Mesenchymal stem cell (in vitro differentiated cells and primary cell): ENCODE data around the gene ELMO1.

Source experiments
- DNase-seq: peaks from one replicate; pipeline ENCODE4 v3.0.0-alpha.2; 2013
- H2AFZ ChIP-seq: one replicate; pipeline ENCODE4 v1.6.1; 2013; ENCODE audit warnings: low read depth, mild to moderate bottlenecking, control low read depth, inconsistent platforms, low read length, moderate library complexity
- H2AK5ac ChIP-seq: 2 replicates; pipeline ENCODE4 v1.6.1; 2013; ENCODE audit warnings: low read length, moderate library complexity, mild to moderate bottlenecking, inconsistent platforms; ENCODE audit not compliant: severe bottlenecking
- H2BK120ac ChIP-seq: one replicate; pipeline ENCODE4 v1.6.1; 2013; ENCODE audit warnings: low read depth, mild to moderate bottlenecking, inconsistent platforms, low read length, moderate library complexity
- H2BK12ac ChIP-seq, 2 experiments: one replicate each; pipeline ENCODE4 v1.6.1; 2013; ENCODE audit warnings: inconsistent platforms in 2 of 2, low read length in 2 of 2, mild to moderate bottlenecking in 2 of 2, moderate library complexity in 2 of 2, control low read depth in 1 of 2
- H2BK15ac ChIP-seq: one replicate; pipeline ENCODE4 v1.6.1; 2013; ENCODE audit warnings: mild to moderate bottlenecking, low read depth, inconsistent platforms; ENCODE audit not compliant: poor library complexity, severe bottlenecking
- H2BK5ac ChIP-seq: 2 replicates; pipeline ENCODE4 v1.6.1; 2013; ENCODE audit warnings: low read depth, mild to moderate bottlenecking, low read length, control low read depth, inconsistent platforms; ENCODE audit not compliant: poor library complexity, severe bottlenecking
- H3K14ac ChIP-seq, 2 experiments: one replicate each; pipeline ENCODE4 v1.6.1; 2013; ENCODE audit warnings: inconsistent platforms in 2 of 2, low read length in 2 of 2, control low read depth in 1 of 2, mild to moderate bottlenecking in 1 of 2, moderate library complexity in 1 of 2
- H3K18ac ChIP-seq, 2 experiments: one replicate each; pipeline ENCODE4 v1.6.1; 2013; ENCODE audit warnings: inconsistent platforms in 2 of 2, low read length in 2 of 2, control low read depth in 1 of 2, low read depth in 1 of 2, mild to moderate bottlenecking in 1 of 2
- H3K23ac ChIP-seq, 2 experiments: one replicate each; pipeline ENCODE4 v1.6.1; 2013; ENCODE audit warnings: inconsistent platforms in 2 of 2, low read length in 2 of 2, mild to moderate bottlenecking in 2 of 2, moderate library complexity in 2 of 2, control low read depth in 1 of 2
- H3K27ac ChIP-seq: 2 replicates; pipeline ENCODE4 v1.5.1; 2013; ENCODE audit warnings: mild to moderate bottlenecking, moderate library complexity, low read length, control low read depth, inconsistent platforms; ENCODE audit not compliant: poor library complexity, severe bottlenecking
- H3K27me3 ChIP-seq, 2 experiments: 2 replicates each; pipeline versions ENCODE4 v1.6.1 to v1.7.0; 2013; ENCODE audit warnings: low read length in 2 of 2, mild to moderate bottlenecking in 2 of 2, moderate library complexity in 2 of 2, control low read depth in 1 of 2, inconsistent platforms in 1 of 2; ENCODE audit not compliant: control insufficient read depth in 1 of 2, insufficient read depth in 1 of 2
- H3K36me3 ChIP-seq, 2 experiments: 2 replicates each; pipeline versions ENCODE4 v1.6.1 to v1.7.0; 2013; ENCODE audit warnings: low read length in 2 of 2, control low read depth in 1 of 2, inconsistent platforms in 1 of 2, low read depth in 1 of 2, mild to moderate bottlenecking in 1 of 2; ENCODE audit not compliant: insufficient read depth in 2 of 2, control insufficient read depth in 1 of 2
- H3K4ac ChIP-seq, 2 experiments: one replicate each; pipeline ENCODE4 v1.6.1; 2013; ENCODE audit warnings: inconsistent platforms in 2 of 2, low read length in 2 of 2, mild to moderate bottlenecking in 2 of 2, moderate library complexity in 2 of 2, control low read depth in 1 of 2, low read depth in 1 of 2
- H3K4me1 ChIP-seq: 2 replicates; pipeline ENCODE4 v1.6.1; 2013; ENCODE audit warnings: low read depth, low read length, control low read depth; ENCODE audit not compliant: control insufficient read depth, insufficient read depth
- H3K4me2 ChIP-seq: 2 replicates; pipeline ENCODE4 v1.6.1; 2013; ENCODE audit warnings: low read length, mild to moderate bottlenecking, inconsistent platforms; ENCODE audit not compliant: poor library complexity, severe bottlenecking
- H3K4me3 ChIP-seq, 2 experiments: 2 replicates each; pipeline versions ENCODE4 v1.5.1 to v1.7.0; 2013; ENCODE audit warnings: low read length in 2 of 2, mild to moderate bottlenecking in 2 of 2, control low read depth in 1 of 2, low read depth in 1 of 2; ENCODE audit not compliant: insufficient read depth in 1 of 2
- H3K79me1 ChIP-seq: replicated peaks from 2 replicates; pipeline ENCODE4 v1.6.1; 2013; ENCODE audit warnings: mild to moderate bottlenecking, control low read depth, low read length, inconsistent platforms; ENCODE audit not compliant: poor library complexity, severe bottlenecking
- H3K9ac ChIP-seq: 2 replicates; pipeline ENCODE4 v1.7.0; 2013; ENCODE audit warnings: mild to moderate bottlenecking, low read length, moderate library complexity
- H3K9me3 ChIP-seq: 2 replicates; pipeline ENCODE4 v1.7.0; 2013; ENCODE audit warnings: mild to moderate bottlenecking, low read length; ENCODE audit not compliant: control insufficient read depth
- H4K8ac ChIP-seq: one replicate; pipeline ENCODE4 v1.6.1; 2013; ENCODE audit warnings: inconsistent platforms, mild to moderate bottlenecking, low read length, moderate library complexity
- H4K91ac ChIP-seq: one replicate; pipeline ENCODE4 v1.6.1; 2013; ENCODE audit warnings: mild to moderate bottlenecking, low read length, inconsistent platforms
- WGBS: methylation state at CpG from one replicate; pipeline ENCODE4 v1.1.7; 2013; ENCODE audit warnings: mixed read lengths; 5-methylcytosine and 5-hydroxymethylcytosine counted together

The ELMO1 gene

GRCh38 chr7:37176079-37176478 lies 272.6 kb downstream of the ELMO1 start:
- H3K9ac ChIP-seq, result no peak overlapping the region
- H3K36me3 ChIP-seq, result no peaks in the 10 kb centered on the region
- H2BK15ac ChIP-seq, result no peak overlapping the region
- WGBS, result 91% methylated on average over 1 of the region's 3 CpGs
- no peak overlapping the region for H3K4me2 ChIP-seq
- no peak overlapping the region for H3K18ac ChIP-seq
- no peaks in the 10 kb centered on the region for H3K9me3 ChIP-seq
- DNase-seq, result no peak
- H4K91ac ChIP-seq, result no peak overlapping the region
- no peak overlapping the region for H2AK5ac ChIP-seq
- H3K27me3 ChIP-seq, result no peaks in the 10 kb centered on the region
- no peak overlapping the region for H3K27ac ChIP-seq
- H2BK12ac ChIP-seq, result no peak overlapping the region
- no peak overlapping the region for H2BK5ac ChIP-seq
- no peak overlapping the region for H3K23ac ChIP-seq
- no peak overlapping the region for H3K4ac ChIP-seq
- H4K8ac ChIP-seq, result no peak overlapping the region
- no peak overlapping the region for H3K4me3 ChIP-seq
- H2AFZ ChIP-seq, result no peak overlapping the region
- H3K14ac ChIP-seq, result no peak overlapping the region
- no peaks in the 10 kb centered on the region for H3K79me1 ChIP-seq
- H2BK120ac ChIP-seq, result no peak overlapping the region
- no peaks in the 10 kb centered on the region for H3K4me1 ChIP-seq

- Histone ChIP-seq H3K79me1 (no peaks in the 10 kb centered on the region), H3K4ac (no peak overlapping the region), H3K27ac (no peak overlapping the region), H3K27me3 (no peaks in the 10 kb centered on the region), H3K4me3 (no peak overlapping the region), H3K4me1 (no peaks in the 10 kb centered on the region), H3K14ac (peak overlapping the region in 1 of 2 experiments; percentile 71), H2BK12ac (no peak overlapping the region), H2AFZ (no peak overlapping the region), H4K91ac (no peak overlapping the region), H2BK15ac (no peak overlapping the region), H3K4me2 (no peak overlapping the region), H2BK5ac (no peak overlapping the region), H2BK120ac (no peak overlapping the region), H2AK5ac (no peak overlapping the region), H4K8ac (no peak overlapping the region), H3K9ac (no peak overlapping the region), H3K36me3 (no peaks in the 10 kb centered on the region), H3K18ac (peak overlapping the region in 1 of 2 experiments; percentile 52), H3K9me3 (no peaks in the 10 kb centered on the region), H3K23ac (no peak overlapping the region)
- DNase-seq, result no peak
- 94% methylated on average over 5 of the region's 5 CpGs for WGBS
These were observed 274.2 kb downstream of the ELMO1 start for GRCh38 chr7:37174460-37174859.

- 88% methylated on average over 2 of the region's 2 CpGs for WGBS
- no peak overlapping the region for H3K4me2 ChIP-seq
These were observed 275.0 kb downstream of the ELMO1 start for GRCh38 chr7:37173670-37174069.

GRCh38 chr7:37162106-37162505 lies 286.6 kb downstream of the ELMO1 start:
- H3K9me3 ChIP-seq, result no peaks in the 10 kb centered on the region
- H4K91ac ChIP-seq, result no peak overlapping the region
- 67% methylated on average over 5 of the region's 5 CpGs for WGBS
- no peak overlapping the region for H3K23ac ChIP-seq
- no peak overlapping the region for H3K4me3 ChIP-seq
- H3K36me3 ChIP-seq, result no peaks in the 10 kb centered on the region
- no peaks in the 10 kb centered on the region for H3K4me1 ChIP-seq
- H2BK12ac ChIP-seq, result no peak overlapping the region
- H2BK15ac ChIP-seq, result no peak overlapping the region
- no peak overlapping the region for H2BK5ac ChIP-seq
- no peak overlapping the region for H4K8ac ChIP-seq
- no peak overlapping the region for H2AK5ac ChIP-seq
- no peak overlapping the region for H3K14ac ChIP-seq
- no peak overlapping the region for H2AFZ ChIP-seq
- no peak overlapping the region for H3K27ac ChIP-seq
- H3K18ac ChIP-seq, result no peak overlapping the region
- no peak for DNase-seq
- no peak overlapping the region for H3K4ac ChIP-seq
- no peak overlapping the region for H2BK120ac ChIP-seq
- no peaks in the 10 kb centered on the region for H3K27me3 ChIP-seq
- H3K4me2 ChIP-seq, result no peak overlapping the region
- H3K79me1 ChIP-seq, result no peaks in the 10 kb centered on the region
- no peak overlapping the region for H3K9ac ChIP-seq

More at GRCh38 chr7:37173670-37174069, 275.0 kb downstream of the ELMO1 start:
- no peak overlapping the region for H2BK5ac ChIP-seq
- H4K91ac ChIP-seq, result no peak overlapping the region
- no peak overlapping the region for H4K8ac ChIP-seq
- H3K9me3 ChIP-seq, result no peaks in the 10 kb centered on the region
- no peak overlapping the region for H3K18ac ChIP-seq
- no peak overlapping the region for H3K14ac ChIP-seq
- no peaks in the 10 kb centered on the region for H3K79me1 ChIP-seq
- no peak overlapping the region for H2BK120ac ChIP-seq
- H2AFZ ChIP-seq, result no peak overlapping the region
- DNase-seq, result no peak
- H2AK5ac ChIP-seq, result no peak overlapping the region
- H3K27me3 ChIP-seq, result no peaks in the 10 kb centered on the region
- no peak overlapping the region for H2BK12ac ChIP-seq
- no peak overlapping the region for H3K23ac ChIP-seq
- H3K9ac ChIP-seq, result no peak overlapping the region
- no peaks in the 10 kb centered on the region for H3K4me1 ChIP-seq
- no peak overlapping the region for H2BK15ac ChIP-seq
- no peaks in the 10 kb centered on the region for H3K36me3 ChIP-seq
- no peak overlapping the region for H3K27ac ChIP-seq
- no peak overlapping the region for H3K4ac ChIP-seq
- H3K4me3 ChIP-seq, result no peak overlapping the region
